ENCODE results near the gene ADAMTS9. TPM values are rescaled to one million over a fixed set of nuclear protein-coding genes. Genes with fewer than 3 reads are reported as not detected.

The ADAMTS9 gene
- total and polyA plus RNA-seq, 9 donors: 11.8 to 88.8 (median 29.9) TPM

DNA sequence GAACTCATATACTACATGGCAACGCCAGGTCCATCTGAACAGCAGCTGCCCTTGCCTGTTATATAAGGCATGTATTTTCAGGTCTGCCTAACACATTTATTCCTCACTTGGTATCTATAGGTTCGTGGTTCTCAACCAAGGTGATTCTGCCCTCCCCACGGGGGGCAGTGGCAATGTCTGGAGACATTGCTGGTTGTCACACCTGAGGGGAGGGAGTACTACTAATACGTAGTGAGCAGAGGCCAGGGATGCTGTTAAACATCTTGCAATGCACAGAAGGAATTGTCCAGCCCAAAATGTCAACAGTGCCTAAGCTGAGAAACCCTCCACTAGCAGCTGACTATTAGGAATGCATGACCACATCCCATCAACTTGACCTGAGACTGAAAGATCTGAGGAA lies 32.6 kb downstream of the ADAMTS9 start:
- Histone ChIP-seq H3K36me3 (no peaks in the 10 kb centered on the region), H3K4me3 (no peak overlapping the region), H3K27ac (no peak overlapping the region), H3K27me3 (no peaks in the 10 kb centered on the region), H3K4me1 (ENCODE audit: insufficient read depth) (peaks cover 8% of the 10 kb centered on the region), H3K9me3 (no peaks in the 10 kb centered on the region)
- intact Hi-C loops (cut with DNase I): no loop called here
- TF ChIP-seq EP300 (IDR thresholded peaks at IDR 0.05) (no peak), POLR2A (IDR thresholded peaks at IDR 0.05) (no peak)
- TF ChIP-seq, protein P1, sequence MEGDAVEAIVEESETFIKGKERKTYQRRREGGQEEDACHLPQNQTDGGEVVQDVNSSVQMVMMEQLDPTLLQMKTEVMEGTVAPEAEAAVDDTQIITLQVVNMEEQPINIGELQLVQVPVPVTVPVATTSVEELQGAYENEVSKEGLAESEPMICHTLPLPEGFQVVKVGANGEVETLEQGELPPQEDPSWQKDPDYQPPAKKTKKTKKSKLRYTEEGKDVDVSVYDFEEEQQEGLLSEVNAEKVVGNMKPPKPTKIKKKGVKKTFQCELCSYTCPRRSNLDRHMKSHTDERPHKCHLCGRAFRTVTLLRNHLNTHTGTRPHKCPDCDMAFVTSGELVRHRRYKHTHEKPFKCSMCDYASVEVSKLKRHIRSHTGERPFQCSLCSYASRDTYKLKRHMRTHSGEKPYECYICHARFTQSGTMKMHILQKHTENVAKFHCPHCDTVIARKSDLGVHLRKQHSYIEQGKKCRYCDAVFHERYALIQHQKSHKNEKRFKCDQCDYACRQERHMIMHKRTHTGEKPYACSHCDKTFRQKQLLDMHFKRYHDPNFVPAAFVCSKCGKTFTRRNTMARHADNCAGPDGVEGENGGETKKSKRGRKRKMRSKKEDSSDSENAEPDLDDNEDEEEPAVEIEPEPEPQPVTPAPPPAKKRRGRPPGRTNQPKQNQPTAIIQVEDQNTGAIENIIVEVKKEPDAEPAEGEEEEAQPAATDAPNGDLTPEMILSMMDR (IDR thresholded peaks at IDR 0.05): no peak
- DNase-seq: no peak
- WGBS, 3 donors: 89 to 94% (median 89%) methylated on average over 4 of the region's 4 CpGs

DNA sequence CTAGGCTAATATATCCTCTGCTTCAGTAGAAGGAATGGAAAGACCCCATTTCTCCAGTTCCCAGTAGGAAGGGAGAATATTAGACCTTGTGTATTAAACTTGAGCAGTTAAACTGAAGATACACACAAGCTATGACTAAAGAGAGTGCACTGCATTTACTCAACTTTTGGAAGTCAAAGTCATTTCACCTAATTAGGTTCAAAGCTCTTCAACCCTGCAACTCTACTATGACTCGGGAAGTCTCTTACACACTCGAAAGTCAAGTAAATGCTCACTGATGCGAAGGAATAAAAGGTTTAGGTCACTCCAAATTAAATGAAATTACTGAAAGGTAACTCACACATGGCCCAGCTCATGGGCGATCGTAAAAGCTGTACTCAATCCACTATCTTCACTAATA lies 33.8 kb downstream of the ADAMTS9 start:
- no peaks in the 10 kb centered on the region for H3K27me3 ChIP-seq
- no peak for DNase-seq
- peaks cover 7% of the 10 kb centered on the region for H3K4me1 ChIP-seq (ENCODE audit: insufficient read depth)
- H3K36me3 ChIP-seq: no peaks in the 10 kb centered on the region
- no peak overlapping the region for H3K27ac ChIP-seq
- WGBS, 3 donors: 93 to 98% (median 96%) methylated on average over 5 of the region's 5 CpGs
- intact Hi-C loops (cut with DNase I): no loop called here
- TF ChIP-seq, protein P1 (IDR thresholded peaks at IDR 0.05): no peak
- TF ChIP-seq POLR2A (IDR thresholded peaks at IDR 0.05) (no peak), EP300 (IDR thresholded peaks at IDR 0.05) (no peak)
- H3K9me3 ChIP-seq: no peaks in the 10 kb centered on the region
- H3K4me3 ChIP-seq: no peak overlapping the region

- H3K27ac ChIP-seq: no peak overlapping the region
- no peak for DNase-seq
- intact Hi-C loops (cut with DNase I): no loop called here
- no peaks in the 10 kb centered on the region for H3K36me3 ChIP-seq
- no peak for TF ChIP-seq POLR2A (IDR thresholded peaks at IDR 0.05)
- TF ChIP-seq EP300 (IDR thresholded peaks at IDR 0.05): no peak
- TF ChIP-seq, protein P1 (IDR thresholded peaks at IDR 0.05): no peak
- no peaks in the 10 kb centered on the region for H3K9me3 ChIP-seq
- peaks cover 5% of the 10 kb centered on the region for H3K4me1 ChIP-seq (ENCODE audit: insufficient read depth)
- no peak overlapping the region for H3K4me3 ChIP-seq
- H3K27me3 ChIP-seq: no peaks in the 10 kb centered on the region
- WGBS, 3 donors: 75 to 82% (median 78%) methylated on average over 3 of the region's 3 CpGs
These were observed 34.7 kb downstream of the ADAMTS9 start for GRCh38 chr3:64653101-64653500.

DNA sequence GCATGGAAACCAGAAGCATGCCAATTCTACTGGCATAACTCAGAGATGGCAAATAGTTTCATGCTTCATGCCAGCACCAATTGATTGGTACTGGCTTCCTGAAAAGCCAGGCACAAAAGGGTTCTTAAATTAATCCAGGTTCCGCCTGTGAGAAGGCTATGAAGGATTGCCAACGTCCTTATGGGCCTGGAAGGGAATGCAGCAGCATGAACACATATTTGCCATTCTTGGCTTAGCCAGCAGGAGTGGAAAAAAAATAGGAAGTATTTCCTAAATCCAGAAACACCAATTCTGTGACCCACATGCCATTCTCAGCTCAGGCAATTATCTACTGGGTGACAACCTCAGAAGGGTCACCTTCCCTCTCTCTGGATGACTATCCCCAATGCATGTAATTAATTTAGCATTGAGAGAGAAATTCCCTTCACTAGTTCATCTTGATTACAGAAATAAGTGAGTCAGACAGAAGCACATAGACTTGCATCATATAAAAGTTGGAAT lies 36.0 kb downstream of the ADAMTS9 start:
- peaks cover 5% of the 10 kb centered on the region for H3K4me1 ChIP-seq (ENCODE audit: insufficient read depth)
- H3K9me3 ChIP-seq: no peaks in the 10 kb centered on the region
- no peaks in the 10 kb centered on the region for H3K27me3 ChIP-seq
- TF ChIP-seq POLR2A (IDR thresholded peaks at IDR 0.05) (no peak), EP300 (IDR thresholded peaks at IDR 0.05) (no peak)
- TF ChIP-seq, protein P1 (IDR thresholded peaks at IDR 0.05): no peak
- no peak for DNase-seq
- H3K27ac ChIP-seq: no peak overlapping the region
- intact Hi-C loops (cut with DNase I): no loop called here
- no peak overlapping the region for H3K4me3 ChIP-seq
- no peaks in the 10 kb centered on the region for H3K36me3 ChIP-seq
- WGBS, 3 donors: 18 to 38% (median 28%) methylated on average over 2 of the region's 2 CpGs

Measured in ovary (tissue), 9 donors.